Endodermal cell (in vitro differentiated cells): ENCODE data around the gene GNG5. TPM values are rescaled to one million over a fixed set of nuclear protein-coding genes. Genes with fewer than 3 reads are reported as not detected.
"Not testable (repeated sequence)": the region's sequence is repeated elsewhere in the genome, so short reads cannot be mapped to it uniquely, and the experiment has no call there.

Experiments used
- DNase-seq: peaks from one replicate; pipeline ENCODE4 v3.0.0-alpha.2; 2017
- H3K27ac ChIP-seq: 2 replicates; pipeline ENCODE4 v1.5.1; 2013; ENCODE audit warnings: mild to moderate bottlenecking, low read depth, low read length, moderate library complexity
- H3K27me3 ChIP-seq: 2 replicates; pipeline ENCODE4 v1.6.1; 2013; ENCODE audit warnings: mild to moderate bottlenecking, low read length, moderate library complexity; ENCODE audit not compliant: insufficient read depth, control insufficient read depth, poor library complexity, severe bottlenecking
- H3K36me3 ChIP-seq: 2 replicates; pipeline ENCODE4 v1.7.0; 2013; ENCODE audit warnings: mild to moderate bottlenecking, low read length, moderate library complexity; ENCODE audit not compliant: control insufficient read depth, insufficient read depth
- H3K4me1 ChIP-seq: one replicate; pipeline ENCODE4 v1.7.0; 2013; ENCODE audit warnings: low read length; ENCODE audit not compliant: control insufficient read depth, insufficient read depth
- H3K4me3 ChIP-seq: 2 replicates; pipeline ENCODE4 v1.5.1; 2013; ENCODE audit warnings: mild to moderate bottlenecking, low read length, moderate library complexity
- H3K9ac ChIP-seq: 2 replicates; pipeline ENCODE4 v1.6.1; 2013; ENCODE audit warnings: mild to moderate bottlenecking, low read length, moderate library complexity; ENCODE audit not compliant: poor library complexity, severe bottlenecking; ENCODE audit errors: extremely low read depth
- H3K9me3 ChIP-seq: 2 replicates; pipeline ENCODE4 v1.6.1; 2013; ENCODE audit warnings: mild to moderate bottlenecking, low read length, moderate library complexity; ENCODE audit not compliant: control insufficient read depth
- H3K27ac Mint-ChIP-seq: 2 replicates; pipeline ENCODE4 v1.8.0; 2020; ENCODE audit warnings: mixed read lengths
- H3K27me3 Mint-ChIP-seq: 2 replicates; pipeline ENCODE4 v1.8.0; 2021; ENCODE audit warnings: mild to moderate bottlenecking, mixed read lengths; ENCODE audit not compliant: insufficient read depth
- H3K36me3 Mint-ChIP-seq: 2 replicates; pipeline ENCODE4 v1.8.0; 2020; ENCODE audit warnings: low read depth, mixed read lengths
- H3K4me1 Mint-ChIP-seq: 2 replicates; pipeline ENCODE4 v1.8.0; 2020; ENCODE audit warnings: mixed read lengths
- H3K4me3 Mint-ChIP-seq: 2 replicates; pipeline ENCODE4 v1.8.0; 2020; ENCODE audit warnings: mild to moderate bottlenecking, moderate library complexity, mixed read lengths
- H3K9me3 Mint-ChIP-seq: 2 replicates; pipeline ENCODE4 v1.8.0; 2020; ENCODE audit warnings: mild to moderate bottlenecking, mixed read lengths
- WGBS, 2 experiments: methylation state at CpG; one replicate each; pipeline versions ENCODE4 v1.1.5 to v1.1.7; 2013; ENCODE audit warnings: missing lambda C conversion rate in 2 of 2, mixed read lengths in 1 of 2; ENCODE audit not compliant: insufficient coverage in 1 of 2, insufficient read length in 1 of 2; 5-methylcytosine and 5-hydroxymethylcytosine counted together
- total RNA-seq, 2 donors: library from RNA; stranded (reverse); fragmentation: NEBNext Ultra II Directional in 1 of 2; extraction: Animal tissue kit (Norgen Biotek cat#: 25700) in 1 of 2; gene quantifications; 2 replicates in 1 of 2; 3 replicates in 1 of 2; pipeline ENCODE4 v1.2.1, GENCODE V29; 2021
- TF ChIP-seq, protein P1 (sequence below): fragments of 200-600 bp; sonication (generic); conservative IDR thresholded peaks from 2 replicates; pipeline ENCODE4 v1.5.0; 2021; ENCODE audit warnings: antibody characterized with exemption, mild to moderate bottlenecking

GNG5 gene
- total RNA-seq, 2 donors from 2014 or later = 124 to 144 TPM

DNA sequence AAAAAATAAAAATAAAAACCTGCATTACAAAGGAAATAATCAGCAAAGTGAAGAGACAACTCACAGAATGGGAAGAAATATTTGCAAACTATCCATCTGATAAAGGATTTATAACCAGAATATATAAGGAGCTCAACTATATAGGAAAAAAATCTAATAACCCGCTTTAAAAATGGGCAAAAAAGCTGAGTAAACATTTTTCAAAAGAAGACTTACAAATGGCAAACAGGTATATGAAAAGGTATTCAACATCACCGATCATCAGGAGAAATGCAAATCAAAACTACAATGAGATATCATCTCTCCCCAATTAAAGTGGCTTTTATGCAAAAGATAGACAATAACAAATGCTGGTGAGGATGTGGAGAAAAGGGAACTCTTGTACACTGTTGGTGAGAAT is 3.8 kb upstream of the GNG5 start:
- Mint-ChIP-seq H3K4me1 (no peaks in the 10 kb centered on the region), H3K27ac (no peak overlapping the region), H3K9me3 (peaks cover 12% of the 10 kb centered on the region), H3K4me3 (no peak overlapping the region), H3K27me3 (peaks cover 2% of the 10 kb centered on the region), H3K36me3 (peaks cover 6% of the 10 kb centered on the region)
- Histone ChIP-seq H3K27me3 (no peaks in the 10 kb centered on the region), H3K36me3 (no peaks in the 10 kb centered on the region), H3K4me1 (no peaks in the 10 kb centered on the region), H3K9me3 (peaks cover 16% of the 10 kb centered on the region), H3K9ac (no peak overlapping the region), H3K4me3 (no peak overlapping the region), H3K27ac (no peak overlapping the region)
- 71 to 83% methylated on average over 1 to 2 of the region's 2 CpGs for WGBS, 2 experiments
- no peak for DNase-seq
- TF ChIP-seq, protein P1, sequence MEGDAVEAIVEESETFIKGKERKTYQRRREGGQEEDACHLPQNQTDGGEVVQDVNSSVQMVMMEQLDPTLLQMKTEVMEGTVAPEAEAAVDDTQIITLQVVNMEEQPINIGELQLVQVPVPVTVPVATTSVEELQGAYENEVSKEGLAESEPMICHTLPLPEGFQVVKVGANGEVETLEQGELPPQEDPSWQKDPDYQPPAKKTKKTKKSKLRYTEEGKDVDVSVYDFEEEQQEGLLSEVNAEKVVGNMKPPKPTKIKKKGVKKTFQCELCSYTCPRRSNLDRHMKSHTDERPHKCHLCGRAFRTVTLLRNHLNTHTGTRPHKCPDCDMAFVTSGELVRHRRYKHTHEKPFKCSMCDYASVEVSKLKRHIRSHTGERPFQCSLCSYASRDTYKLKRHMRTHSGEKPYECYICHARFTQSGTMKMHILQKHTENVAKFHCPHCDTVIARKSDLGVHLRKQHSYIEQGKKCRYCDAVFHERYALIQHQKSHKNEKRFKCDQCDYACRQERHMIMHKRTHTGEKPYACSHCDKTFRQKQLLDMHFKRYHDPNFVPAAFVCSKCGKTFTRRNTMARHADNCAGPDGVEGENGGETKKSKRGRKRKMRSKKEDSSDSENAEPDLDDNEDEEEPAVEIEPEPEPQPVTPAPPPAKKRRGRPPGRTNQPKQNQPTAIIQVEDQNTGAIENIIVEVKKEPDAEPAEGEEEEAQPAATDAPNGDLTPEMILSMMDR = no peak

DNA sequence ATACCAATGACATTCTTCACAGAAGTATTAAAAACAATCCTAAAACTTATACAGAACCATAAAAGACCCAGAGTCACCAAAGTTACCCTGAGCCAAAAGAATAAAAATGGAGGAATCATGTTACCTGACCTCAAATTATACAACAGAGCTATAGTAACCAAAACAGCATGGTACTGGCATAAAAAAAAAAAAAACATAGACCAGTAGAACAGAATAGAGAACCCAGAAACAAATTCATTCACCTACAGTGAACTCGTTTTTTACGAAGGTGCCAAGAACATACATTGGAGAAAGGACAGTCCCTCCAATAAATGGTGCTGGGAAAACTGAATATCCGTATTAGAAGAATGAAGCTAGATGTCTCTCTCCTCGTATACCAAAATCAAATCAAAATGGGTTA is 2.6 kb upstream of the GNG5 start:
- H3K27ac ChIP-seq = no peak overlapping the region
- H3K27me3 ChIP-seq = no peaks in the 10 kb centered on the region
- WGBS, 2 experiments = 94 to 97% methylated on average over 4 of the region's 4 CpGs
- no peak overlapping the region for H3K27ac Mint-ChIP-seq
- no peak for DNase-seq
- H3K9me3 Mint-ChIP-seq = peaks cover 12% of the 10 kb centered on the region
- no peaks in the 10 kb centered on the region for H3K4me1 ChIP-seq
- peaks cover 2% of the 10 kb centered on the region for H3K27me3 Mint-ChIP-seq
- no peak overlapping the region for H3K4me3 Mint-ChIP-seq
- H3K36me3 ChIP-seq = no peaks in the 10 kb centered on the region
- no peak overlapping the region for H3K9ac ChIP-seq
- H3K36me3 Mint-ChIP-seq = peaks cover 6% of the 10 kb centered on the region
- no peak overlapping the region for H3K4me3 ChIP-seq
- TF ChIP-seq, protein P1 = no peak
- H3K9me3 ChIP-seq = peaks cover 16% of the 10 kb centered on the region
- H3K4me1 Mint-ChIP-seq = peaks cover 10% of the 10 kb centered on the region

DNA sequence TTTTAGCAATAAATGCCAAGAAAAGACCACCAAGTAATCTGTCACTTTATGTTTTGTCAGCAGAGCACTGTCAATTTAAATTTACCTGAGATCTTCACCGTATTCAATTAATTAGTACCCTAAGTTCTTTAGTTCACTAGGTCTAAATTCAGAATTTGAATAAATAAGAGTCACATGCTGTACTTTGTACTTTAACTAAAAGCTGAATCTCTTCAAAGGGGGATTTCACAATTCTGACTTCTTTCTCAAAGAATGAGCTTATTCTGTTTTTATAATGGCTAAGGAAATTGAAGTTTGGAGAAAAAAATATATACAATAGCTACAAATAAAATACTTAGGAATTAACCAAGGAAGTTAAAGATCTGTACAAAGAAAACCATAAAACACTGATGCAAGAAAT is 2.1 kb upstream of the GNG5 start:
- Histone ChIP-seq H3K4me3 (no peak overlapping the region), H3K27ac (no peak overlapping the region), H3K4me1 (no peaks in the 10 kb centered on the region), H3K27me3 (no peaks in the 10 kb centered on the region), H3K36me3 (peaks cover 1% of the 10 kb centered on the region), H3K9me3 (peaks cover 16% of the 10 kb centered on the region), H3K9ac (no peak overlapping the region)
- no peak for DNase-seq
- Mint-ChIP-seq H3K4me3 (no peak overlapping the region), H3K36me3 (peaks cover 6% of the 10 kb centered on the region), H3K27ac (no peak overlapping the region), H3K4me1 (peaks cover 15% of the 10 kb centered on the region), H3K9me3 (peaks cover 12% of the 10 kb centered on the region), H3K27me3 (peaks cover 2% of the 10 kb centered on the region)
- TF ChIP-seq, protein P1 = no peak
- 100% methylated on average over 1 of the region's 1 CpG; no CpG with 5 or more reads in 1 of the 2 experiments for WGBS, 2 experiments

DNA sequence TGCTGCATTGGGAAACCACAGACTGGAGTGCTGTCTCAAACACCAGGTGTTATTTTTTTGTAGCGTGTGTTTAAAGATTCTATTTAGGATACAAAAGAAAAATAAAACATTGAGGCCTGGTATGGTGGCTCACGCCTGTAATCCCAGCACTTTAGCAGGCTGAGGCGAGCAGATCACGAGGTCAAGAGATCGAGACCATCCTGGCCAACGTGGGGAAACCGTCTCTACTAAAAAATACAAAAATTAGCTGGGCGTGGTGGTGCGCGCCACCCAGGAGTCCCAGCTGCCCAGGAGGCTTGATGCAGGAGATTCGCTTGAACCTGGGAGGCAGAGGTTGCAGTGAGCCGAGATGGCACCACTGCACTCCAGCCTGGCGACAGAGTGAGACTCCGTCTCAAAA is 1.5 kb upstream of the GNG5 start:
- H3K36me3 Mint-ChIP-seq, H3K27ac Mint-ChIP-seq, H3K27me3 ChIP-seq, H3K36me3 ChIP-seq, H3K9ac ChIP-seq, H3K27ac ChIP-seq, H3K27me3 Mint-ChIP-seq, DNase-seq, H3K4me1 ChIP-seq, H3K4me3 Mint-ChIP-seq: not testable (repeated sequence)
- 94 to 96% methylated on average over 12 to 14 of the region's 14 CpGs for WGBS, 2 experiments
- H3K4me1 Mint-ChIP-seq = peaks cover 18% of the 10 kb centered on the region
- H3K4me3 ChIP-seq = peak overlapping the region; percentile 100
- peaks cover 16% of the 10 kb centered on the region for H3K9me3 ChIP-seq
- H3K9me3 Mint-ChIP-seq = peaks cover 12% of the 10 kb centered on the region
